A673 (cell line): Measurements from ENCODE around the gene GPC1.

Source experiments
- EZH2 ChIP-seq: fragments of 200-600 bp; sonication (generic); IDR thresholded peaks from 2 replicates; pipeline ENCODE4 v1.6.1; 2017; ENCODE audit warnings: borderline replicate concordance, low read depth, mild to moderate bottlenecking, mixed read lengths, antibody characterized with exemption, low read length; ENCODE audit not compliant: poor library complexity, severe bottlenecking
- TF ChIP-seq, protein P1 (sequence below): fragments of 300-800, 200-600 bp; sonication (generic); conservative IDR thresholded peaks from 2 replicates; pipeline ENCODE4 v1.5.1; 2017; ENCODE audit warnings: low read depth, mild to moderate bottlenecking, antibody characterized with exemption, low read length, moderate library complexity, mixed read lengths

GRCh38 chr2:240502430-240503121 lies 67.1 kb downstream of the GPC1 start:
- no peak for TF ChIP-seq EZH2
- TF ChIP-seq, protein P1, sequence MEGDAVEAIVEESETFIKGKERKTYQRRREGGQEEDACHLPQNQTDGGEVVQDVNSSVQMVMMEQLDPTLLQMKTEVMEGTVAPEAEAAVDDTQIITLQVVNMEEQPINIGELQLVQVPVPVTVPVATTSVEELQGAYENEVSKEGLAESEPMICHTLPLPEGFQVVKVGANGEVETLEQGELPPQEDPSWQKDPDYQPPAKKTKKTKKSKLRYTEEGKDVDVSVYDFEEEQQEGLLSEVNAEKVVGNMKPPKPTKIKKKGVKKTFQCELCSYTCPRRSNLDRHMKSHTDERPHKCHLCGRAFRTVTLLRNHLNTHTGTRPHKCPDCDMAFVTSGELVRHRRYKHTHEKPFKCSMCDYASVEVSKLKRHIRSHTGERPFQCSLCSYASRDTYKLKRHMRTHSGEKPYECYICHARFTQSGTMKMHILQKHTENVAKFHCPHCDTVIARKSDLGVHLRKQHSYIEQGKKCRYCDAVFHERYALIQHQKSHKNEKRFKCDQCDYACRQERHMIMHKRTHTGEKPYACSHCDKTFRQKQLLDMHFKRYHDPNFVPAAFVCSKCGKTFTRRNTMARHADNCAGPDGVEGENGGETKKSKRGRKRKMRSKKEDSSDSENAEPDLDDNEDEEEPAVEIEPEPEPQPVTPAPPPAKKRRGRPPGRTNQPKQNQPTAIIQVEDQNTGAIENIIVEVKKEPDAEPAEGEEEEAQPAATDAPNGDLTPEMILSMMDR = no peak
